IPS-18a (cell line): ENCODE results near the gene BCL7C.

Experiments
- H3K27ac ChIP-seq: one replicate; pipeline ENCODE4 v1.5.1; 2013; ENCODE audit warnings: low read length
- H3K27me3 ChIP-seq: one replicate; pipeline ENCODE4 v1.6.1; 2013; ENCODE audit warnings: mild to moderate bottlenecking, low read length; ENCODE audit not compliant: control insufficient read depth, insufficient read depth
- H3K36me3 ChIP-seq: one replicate; pipeline ENCODE4 v1.6.1; 2013; ENCODE audit warnings: low read depth, low read length; ENCODE audit not compliant: control insufficient read depth
- H3K4me1 ChIP-seq: one replicate; pipeline ENCODE4 v1.6.1; 2013; ENCODE audit warnings: low read depth, low read length; ENCODE audit not compliant: control insufficient read depth
- H3K4me3 ChIP-seq: one replicate; pipeline ENCODE4 v1.5.1; 2013; ENCODE audit warnings: low read length
- H3K9ac ChIP-seq: one replicate; pipeline ENCODE4 v1.6.1; 2013; ENCODE audit warnings: mild to moderate bottlenecking, low read length, moderate library complexity
- H3K9me3 ChIP-seq: one replicate; pipeline ENCODE4 v1.6.1; 2013; ENCODE audit warnings: low read depth, low read length; ENCODE audit not compliant: control insufficient read depth

Gene BCL7C

GRCh38 chr16:30888856-30889499, 4.9 kb downstream of the BCL7C start:
- peaks cover 15% of the 10 kb centered on the region for H3K36me3 ChIP-seq
- H3K27me3 ChIP-seq, result no peaks in the 10 kb centered on the region
- H3K27ac ChIP-seq, result no peak overlapping the region
- peaks cover 3% of the 10 kb centered on the region for H3K4me1 ChIP-seq
- no peak overlapping the region for H3K4me3 ChIP-seq
- H3K9me3 ChIP-seq, result no peaks in the 10 kb centered on the region
- H3K9ac ChIP-seq, result no peak overlapping the region

- H3K9me3 ChIP-seq, result no peaks in the 10 kb centered on the region
- no peak overlapping the region for H3K27ac ChIP-seq
- H3K4me3 ChIP-seq, result no peak overlapping the region
- H3K27me3 ChIP-seq, result no peaks in the 10 kb centered on the region
- H3K36me3 ChIP-seq, result peaks cover 15% of the 10 kb centered on the region
- no peaks in the 10 kb centered on the region for H3K4me1 ChIP-seq
- no peak overlapping the region for H3K9ac ChIP-seq
These were observed 6.0 kb downstream of the BCL7C start for GRCh38 chr16:30887927-30888326.

GRCh38 chr16:30886145-30886544, 7.7 kb downstream of the BCL7C start:
- Histone ChIP-seq H3K27me3 (no peaks in the 10 kb centered on the region), H3K27ac (no peak overlapping the region), H3K4me3 (no peak overlapping the region), H3K9me3 (no peaks in the 10 kb centered on the region), H3K4me1 (no peaks in the 10 kb centered on the region), H3K36me3 (peaks cover 15% of the 10 kb centered on the region), H3K9ac (no peak overlapping the region)

- Histone ChIP-seq H3K36me3 (peaks cover 15% of the 10 kb centered on the region), H3K27ac (no peak overlapping the region), H3K4me3 (no peak overlapping the region), H3K9ac (no peak overlapping the region), H3K4me1 (no peaks in the 10 kb centered on the region), H3K27me3 (no peaks in the 10 kb centered on the region), H3K9me3 (no peaks in the 10 kb centered on the region)
These were observed 8.7 kb downstream of the BCL7C start for GRCh38 chr16:30885196-30885595.

- Histone ChIP-seq H3K4me3 (no peak overlapping the region), H3K27ac (no peak overlapping the region), H3K9ac (no peak overlapping the region), H3K9me3 (no peaks in the 10 kb centered on the region), H3K27me3 (no peaks in the 10 kb centered on the region), H3K36me3 (peaks cover 15% of the 10 kb centered on the region), H3K4me1 (no peaks in the 10 kb centered on the region)
These were observed 9.1 kb downstream of the BCL7C start for GRCh38 chr16:30884760-30885159.

- Histone ChIP-seq H3K9me3 (no peaks in the 10 kb centered on the region), H3K9ac (no peak overlapping the region), H3K27ac (no peak overlapping the region), H3K4me1 (no peaks in the 10 kb centered on the region), H3K36me3 (peaks cover 9% of the 10 kb centered on the region), H3K4me3 (no peak overlapping the region), H3K27me3 (no peaks in the 10 kb centered on the region)
These were observed 11.2 kb downstream of the BCL7C start for GRCh38 chr16:30882429-30883310.

- H3K36me3 ChIP-seq, result no peaks in the 10 kb centered on the region
- H3K9ac ChIP-seq, result peak overlapping the region; percentile 99
- H3K27me3 ChIP-seq, result peaks cover 28% of the 10 kb centered on the region
- H3K27ac ChIP-seq, result no peak overlapping the region
- no peaks in the 10 kb centered on the region for H3K9me3 ChIP-seq
- peak overlapping the region; percentile 95 for H3K4me3 ChIP-seq
- H3K4me1 ChIP-seq, result peaks cover 10% of the 10 kb centered on the region
These were observed 17.0 kb downstream of the BCL7C start for GRCh38 chr16:30876867-30877266.

GRCh38 chr16:30875871-30876801, 17.7 kb downstream of the BCL7C start:
- peak overlapping the region; percentile 96 for H3K27ac ChIP-seq
- H3K9ac ChIP-seq, result peak overlapping the region; percentile 99
- peaks cover 10% of the 10 kb centered on the region for H3K4me1 ChIP-seq
- H3K27me3 ChIP-seq, result peaks cover 32% of the 10 kb centered on the region
- peak overlapping the region; percentile 95 for H3K4me3 ChIP-seq
- H3K36me3 ChIP-seq, result no peaks in the 10 kb centered on the region
- no peaks in the 10 kb centered on the region for H3K9me3 ChIP-seq

- peaks cover 32% of the 10 kb centered on the region for H3K27me3 ChIP-seq
- no peaks in the 10 kb centered on the region for H3K9me3 ChIP-seq
- no peaks in the 10 kb centered on the region for H3K36me3 ChIP-seq
- peak overlapping the region; percentile 96 for H3K27ac ChIP-seq
- peaks cover 10% of the 10 kb centered on the region for H3K4me1 ChIP-seq
- H3K9ac ChIP-seq, result peak overlapping the region; percentile 99
- H3K4me3 ChIP-seq, result peak overlapping the region; percentile 95
These were observed 18.8 kb downstream of the BCL7C start for GRCh38 chr16:30874821-30875717.

GRCh38 chr16:30874244-30874820, 19.5 kb downstream of the BCL7C start:
- Histone ChIP-seq H3K36me3 (no peaks in the 10 kb centered on the region), H3K4me1 (peaks cover 10% of the 10 kb centered on the region), H3K9ac (peak overlapping the region; percentile 99), H3K27ac (no peak overlapping the region), H3K9me3 (no peaks in the 10 kb centered on the region), H3K4me3 (peak overlapping the region; percentile 95), H3K27me3 (peaks cover 32% of the 10 kb centered on the region)
